NCI-H2227 (cell line): ENCODE measurements around the gene MAGEF1.

Experiments
- DNase-seq: peaks from one replicate; lab custom pipeline; 2025; ENCODE audit not compliant: unreplicated experiment; lab: John Stamatoyannopoulos, UW

MAGEF1 gene

GRCh38 chr3:184690192-184690883, 21.5 kb downstream of the MAGEF1 start:
- no peak for DNase-seq

DNA sequence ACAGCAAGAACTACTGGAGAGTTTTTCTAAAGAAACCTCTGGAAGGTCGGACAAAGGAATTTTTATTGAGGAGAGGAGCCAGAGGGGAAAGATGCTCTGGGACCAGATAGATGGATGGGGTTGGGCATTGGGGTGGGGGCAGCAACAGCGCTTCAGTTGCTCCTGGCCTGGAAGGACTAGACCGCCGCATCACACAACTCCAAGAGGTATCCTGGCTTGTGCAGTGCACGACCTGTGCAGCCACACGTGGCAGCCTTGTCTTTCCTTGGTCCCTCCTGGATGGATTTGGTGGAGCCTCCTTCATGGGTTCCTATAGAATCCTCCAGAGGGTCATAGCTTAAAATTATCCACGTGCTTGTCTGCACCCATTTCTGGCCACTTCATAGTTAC, 23.0 kb downstream of the MAGEF1 start:
- DNase-seq, result no peak

GRCh38 chr3:184688251-184688881, 23.5 kb downstream of the MAGEF1 start:
- no peak for DNase-seq

DNA sequence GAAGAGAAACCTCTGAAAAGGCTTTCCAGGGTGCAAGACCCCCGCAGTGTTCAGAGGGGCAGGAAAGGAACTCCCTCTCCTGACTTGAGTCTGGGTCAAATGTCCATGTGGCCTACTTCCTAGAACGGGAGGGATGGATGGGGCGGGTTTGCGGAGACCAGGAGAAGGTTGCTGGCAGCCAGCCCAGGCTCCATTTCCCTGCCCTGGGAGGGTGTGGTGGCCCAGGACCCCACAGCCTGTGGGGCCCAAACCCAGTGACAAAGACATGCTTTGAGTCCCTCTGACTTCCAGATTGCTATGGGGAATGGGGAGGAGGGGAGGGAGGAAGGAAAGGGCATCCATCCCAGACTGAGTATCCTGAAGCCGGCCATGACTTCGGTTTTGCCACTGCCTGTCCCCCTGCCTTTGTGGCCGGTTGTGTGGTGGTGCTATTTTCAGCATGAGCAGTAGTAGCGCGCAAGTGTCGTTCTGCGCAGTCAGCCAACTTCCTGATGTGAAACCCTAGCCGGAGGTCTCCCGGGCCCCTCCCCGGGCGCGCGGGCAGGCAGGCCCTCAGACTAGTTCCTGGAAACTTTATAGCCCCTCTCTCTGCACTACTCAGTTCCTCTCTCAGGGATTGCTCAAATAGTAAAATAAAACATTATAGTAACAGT, 24.4 kb downstream of the MAGEF1 start:
- no peak for DNase-seq

- peak; percentile 82 for DNase-seq
These were observed 26.2 kb downstream of the MAGEF1 start for GRCh38 chr3:184685646-184686045.

- DNase-seq, result no peak
These were observed 26.8 kb downstream of the MAGEF1 start for GRCh38 chr3:184685055-184685454.

- DNase-seq, result no peak
These were observed 27.8 kb downstream of the MAGEF1 start for GRCh38 chr3:184683900-184684560.

- DNase-seq, result no peak
These were observed 28.6 kb downstream of the MAGEF1 start for GRCh38 chr3:184683234-184683633.

DNA sequence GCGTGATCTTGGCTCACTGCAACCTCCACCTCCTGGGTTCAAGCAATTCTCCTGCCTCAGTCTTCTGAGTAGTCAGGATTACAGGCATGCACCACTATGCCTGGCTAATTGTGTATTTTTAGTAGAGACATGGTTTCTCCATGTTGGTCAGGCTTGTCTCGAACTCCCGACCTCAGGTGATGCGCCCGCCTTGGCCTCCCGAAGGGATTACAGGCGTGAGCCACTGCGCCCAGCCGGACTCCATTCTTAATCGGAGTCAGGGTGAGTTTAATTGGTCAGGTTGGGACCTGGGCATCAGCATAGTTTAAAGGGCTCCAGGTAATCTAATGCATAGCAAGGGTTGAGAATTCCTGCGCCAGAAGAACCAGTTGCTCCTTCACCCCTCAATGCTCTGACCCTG, 29.2 kb downstream of the MAGEF1 start:
- DNase-seq, result no peak

DNA sequence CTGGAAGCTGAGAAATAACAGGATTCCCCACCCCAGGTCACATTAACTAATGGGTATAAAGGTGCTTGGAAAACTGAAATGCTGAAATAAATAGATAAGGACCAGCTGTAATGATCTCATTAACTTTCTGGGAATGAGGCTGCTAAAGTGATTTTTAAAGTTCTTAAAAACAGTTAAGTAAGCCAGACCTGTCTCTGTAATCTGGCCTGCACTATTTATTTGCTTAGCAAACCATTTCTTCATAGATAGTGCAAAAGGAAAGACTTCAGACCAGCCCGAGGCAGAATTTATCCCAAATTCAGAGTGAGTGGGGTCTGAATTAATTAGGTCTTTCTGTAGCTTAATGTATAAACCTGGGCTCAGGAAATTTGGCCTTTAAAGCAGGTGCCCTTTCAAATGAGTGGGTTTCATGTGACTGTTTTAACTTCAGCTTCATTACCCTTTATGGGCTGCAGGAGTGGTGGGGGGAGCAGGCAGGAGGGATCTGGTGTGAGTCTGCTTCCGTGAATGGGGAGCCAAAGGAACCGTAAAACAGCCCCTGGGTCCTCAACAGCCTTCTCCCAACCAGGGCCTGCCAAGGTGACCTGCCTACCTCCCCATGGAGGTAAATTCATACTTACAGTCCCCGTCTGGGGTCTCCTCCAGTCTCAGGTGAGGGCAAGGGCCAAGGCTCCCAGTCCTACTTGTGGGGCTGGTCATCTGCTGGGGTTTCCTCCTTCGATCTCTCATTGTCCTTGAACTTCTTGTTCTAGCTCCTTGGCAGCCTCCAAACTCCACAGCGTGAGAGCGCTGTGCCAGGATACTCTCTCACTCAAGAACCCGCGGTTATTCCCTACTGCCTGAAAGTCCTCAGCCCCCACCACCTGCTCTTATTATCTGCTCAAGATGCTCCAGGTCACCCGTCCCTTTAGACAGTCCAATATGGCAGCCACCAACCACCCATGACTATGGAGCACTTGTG, 31.2 kb downstream of the MAGEF1 start:
- no peak for DNase-seq

DNA sequence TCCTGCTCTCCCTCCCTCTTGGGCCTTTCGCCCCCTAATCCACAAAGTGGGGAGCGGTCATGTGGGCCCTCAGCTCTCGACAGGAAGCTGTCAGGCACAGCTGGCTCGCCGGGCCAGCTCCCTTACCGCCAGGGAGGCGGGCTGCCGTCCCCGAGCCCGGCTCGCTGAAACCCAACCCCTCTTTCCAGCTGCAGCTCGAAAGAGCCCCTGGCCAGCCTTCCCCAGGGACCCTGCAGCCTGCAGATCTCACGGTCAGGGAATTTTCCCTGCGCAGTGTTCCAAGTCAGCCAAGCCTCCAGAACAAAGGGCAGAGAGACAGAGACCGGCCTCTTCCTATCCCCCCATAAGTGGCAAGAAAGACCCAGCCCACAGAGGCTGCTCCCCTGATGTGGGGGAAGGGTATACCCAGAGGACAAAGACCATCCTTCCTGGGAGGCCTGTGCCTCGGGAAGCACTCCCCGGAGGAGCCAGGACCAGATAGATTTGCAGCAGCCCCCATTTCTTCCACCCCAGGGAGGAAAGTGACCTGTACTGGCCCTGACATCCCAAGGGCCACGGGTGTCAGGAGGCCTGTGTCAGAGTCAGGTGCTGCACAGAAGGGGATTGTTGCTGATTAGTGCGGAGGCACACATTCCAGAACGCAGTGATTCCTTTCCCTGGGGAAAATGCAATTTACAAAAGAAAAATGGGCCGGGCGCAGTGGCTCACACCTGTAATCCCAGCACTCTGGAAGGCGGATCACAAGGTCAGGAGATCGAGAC, 32.6 kb downstream of the MAGEF1 start:
- DNase-seq, result peak; percentile 50

DNA sequence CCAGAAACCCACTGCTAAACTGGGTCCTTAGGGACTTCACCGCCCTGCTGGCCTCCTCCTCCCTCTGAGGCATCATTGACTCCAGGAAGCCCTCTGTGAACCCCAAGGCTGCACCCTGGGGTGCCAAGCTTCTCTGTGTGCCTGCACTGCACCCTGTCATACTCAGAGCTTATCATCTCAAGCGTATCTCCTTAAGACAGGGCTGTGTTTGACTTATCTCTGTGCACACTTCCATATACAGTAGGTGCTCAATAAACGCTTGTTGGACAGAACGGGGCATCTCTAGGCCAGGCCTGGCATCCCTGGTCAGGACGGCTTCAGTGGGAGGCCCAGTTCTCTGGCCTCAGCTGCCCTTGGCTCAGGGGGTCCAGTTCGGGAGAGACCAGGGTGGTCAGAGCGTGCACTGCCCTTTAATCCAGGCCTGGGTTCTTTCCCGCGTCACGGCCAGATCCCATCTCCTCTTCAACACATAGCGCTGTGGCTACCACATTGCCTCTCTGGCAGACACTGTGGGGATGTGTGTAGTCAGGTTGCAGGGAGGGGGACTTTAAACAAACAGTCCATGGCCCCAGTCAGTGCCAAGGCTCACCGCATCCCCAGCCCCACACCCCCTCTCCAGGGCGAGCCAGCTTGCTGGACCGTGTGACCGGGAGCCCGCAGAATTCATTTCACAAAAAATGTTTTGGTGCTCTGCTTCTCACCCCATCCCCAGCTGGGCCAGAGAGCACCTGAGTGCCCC, 33.4 kb downstream of the MAGEF1 start:
- DNase-seq, result no peak

GRCh38 chr3:184677344-184678316, 34.2 kb downstream of the MAGEF1 start:
- no peak for DNase-seq

DNA sequence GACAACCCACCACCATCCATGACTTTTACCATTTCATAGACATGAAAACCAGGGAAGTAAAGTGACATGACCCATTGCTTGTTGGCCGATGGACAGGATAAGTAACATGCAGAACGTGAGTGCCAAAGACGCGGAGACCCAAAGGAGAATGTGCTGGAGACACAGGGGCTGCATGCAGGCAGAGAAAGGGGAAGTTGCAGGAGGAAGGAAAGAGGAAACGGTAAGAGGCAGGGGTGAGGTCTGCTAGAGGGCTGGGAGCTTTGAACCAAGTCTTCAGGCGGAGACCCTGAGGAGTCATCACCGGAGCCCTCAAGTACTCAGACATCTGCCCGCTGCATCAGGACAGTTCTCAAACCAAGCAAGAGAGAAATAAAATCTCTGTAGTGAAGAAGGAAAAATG, 34.9 kb downstream of the MAGEF1 start:
- no peak for DNase-seq

GRCh38 chr3:184674626-184675025, 37.2 kb downstream of the MAGEF1 start:
- DNase-seq, result no peak

- no peak for DNase-seq
These were observed 38.6 kb downstream of the MAGEF1 start for GRCh38 chr3:184672977-184673870.

DNA sequence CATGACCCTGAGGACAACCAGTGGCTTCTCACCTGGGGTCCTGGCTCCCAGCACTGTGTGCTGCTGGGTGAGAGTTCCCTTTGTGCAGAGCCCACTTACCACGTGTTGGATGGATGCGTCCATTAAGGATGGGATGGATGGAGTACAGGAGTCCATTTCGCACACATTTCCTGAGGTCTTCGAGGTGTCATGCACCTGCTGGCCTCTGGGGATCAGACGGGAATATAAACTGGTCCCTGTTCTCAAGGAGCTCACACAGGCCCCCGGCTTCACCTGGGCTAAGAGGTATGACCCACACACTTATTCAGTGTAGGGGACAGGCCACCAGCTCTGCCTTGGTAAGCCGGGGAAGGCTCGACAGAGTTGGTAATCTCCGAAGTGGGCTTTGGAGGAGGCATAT, 39.5 kb downstream of the MAGEF1 start:
- DNase-seq, result no peak
